K562 (cell line): ENCODE measurements around the gene MIEF1. TPM values are rescaled to one million over a fixed set of nuclear protein-coding genes. Genes with fewer than 3 reads are reported as not detected.

Experiments
- FIP1L1 ChIP-seq: fragments of 200-400 bp; formaldehyde crosslinking; IDR thresholded peaks from 2 replicates; pipeline ENCODE4 v1.6.1; 2018; ENCODE audit warnings: mild to moderate bottlenecking, low read depth, low read length; ENCODE audit not compliant: poor library complexity, severe bottlenecking
- JUND ChIP-seq, 2 experiments: IDR thresholded peaks; 2 replicates in 1 of 2; 3 replicates in 1 of 2; pipeline ENCODE4 v1.6.1; 2011; ENCODE audit warnings: borderline replicate concordance in 2 of 2, low read depth in 2 of 2, low read length in 2 of 2, improper control_type of control experiment in 1 of 2, missing biosample characterization in 1 of 2, missing genetic modification characterization in 1 of 2, missing genetic modification reagents in 1 of 2
- KAT7 ChIP-seq: sonication (generic); formaldehyde crosslinking; IDR thresholded peaks from 2 replicates; pipeline ENCODE4 v1.8.0; 2022; ENCODE audit warnings: missing genetic modification reagents, mild to moderate bottlenecking, borderline replicate concordance
- KDM4B ChIP-seq, 2 experiments: fragments of 450-650 bp in 1 of 2; sonication (generic) in 1 of 2; IDR thresholded peaks; 2 replicates each; pipeline ENCODE4 v1.6.1; 2016 to 2017; ENCODE audit warnings: borderline replicate concordance in 2 of 2, antibody characterized with exemption in 1 of 2, low read depth in 1 of 2, mild to moderate bottlenecking in 1 of 2
- KLF13 ChIP-seq: fragments of 450-650 bp; IDR thresholded peaks from 2 replicates; pipeline ENCODE4 v1.6.1; 2016; ENCODE audit warnings: missing genetic modification characterization, low read depth, mild to moderate bottlenecking, missing compliant biosample characterization, moderate library complexity, borderline replicate concordance
- MAZ ChIP-seq, 2 experiments: fragments of 450-650 bp in 1 of 2; sonication (generic) in 1 of 2; formaldehyde crosslinking; IDR thresholded peaks in 1 of 2; conservative IDR thresholded peaks in 1 of 2; 2 replicates each; pipeline versions ENCODE4 v1.4.0 to v1.5.0; 2020; ENCODE audit warnings: mild to moderate bottlenecking in 1 of 2, missing genetic modification reagents in 1 of 2
- RBM17 ChIP-seq: fragments of 200-400 bp; formaldehyde crosslinking; IDR thresholded peaks from 2 replicates; pipeline ENCODE4 v1.6.1; 2017; ENCODE audit warnings: low read depth, mild to moderate bottlenecking, low read length, borderline replicate concordance
- SIN3B ChIP-seq: fragments of 450-650 bp; IDR thresholded peaks from 2 replicates; pipeline ENCODE4 v1.6.1; 2017; ENCODE audit warnings: low read depth, mild to moderate bottlenecking, moderate library complexity
- TAF9B ChIP-seq: fragments of 450-650 bp; IDR thresholded peaks from 2 replicates; pipeline ENCODE4 v1.6.1; 2018; ENCODE audit warnings: mild to moderate bottlenecking; ENCODE audit not compliant: partially characterized antibody
- polyA plus RNA-seq, 8 experiments: library from polyadenylated mRNA; depleted of rRNA in 4 of 8; stranded (reverse) in 5 of 8; unstranded in 3 of 8; fragments of >200 nt; fragmentation: Nextera tagmentation in 2 of 8; fragmentation: Illumina TruSeq in 1 of 8; extraction: Ambion mirVana in 2 of 8; extraction: Trizol in 1 of 8; gene quantifications; 2 replicates each; pipeline versions ENCODE4 v1.2.1 to v1.2.3, GENCODE V29; 2011 to 2014; ENCODE audit warnings: inconsistent platforms in 1 of 8, missing spikeins in 1 of 8
- total RNA-seq, 7 experiments: library from RNA; depleted of rRNA in 6 of 7; stranded (reverse); fragments of >200 nt in 6 of 7; fragmentation: Illumina TruSeq in 2 of 7; extraction: Trizol in 2 of 7; gene quantifications; 2 replicates each; pipeline versions ENCODE4 v1.2.1 to v1.2.3, GENCODE V29; 2011 to 2021; ENCODE audit warnings: low replicate concordance in 1 of 7
- TF ChIP-seq, protein P1 (sequence below): fragments of 250-450 bp; sonication (Bioruptor Pico); IDR thresholded peaks from 2 replicates; pipeline ENCODE4 v1.5.0; 2021; ENCODE audit warnings: mild to moderate bottlenecking, moderate library complexity
- TF ChIP-seq, protein P2 (sequence below): fragments of 450-650 bp; IDR thresholded peaks from 2 replicates; pipeline ENCODE4 v1.6.1; 2017; ENCODE audit warnings: mild to moderate bottlenecking, moderate library complexity

MIEF1 gene
- total and polyA plus RNA-seq, 9 of the 15 experiments (the other 6 are each of a cell fraction or from before 2014, with no cell fraction given), result 10.9 to 51.8 (median 25.5) TPM

- TF ChIP-seq, protein P1, sequence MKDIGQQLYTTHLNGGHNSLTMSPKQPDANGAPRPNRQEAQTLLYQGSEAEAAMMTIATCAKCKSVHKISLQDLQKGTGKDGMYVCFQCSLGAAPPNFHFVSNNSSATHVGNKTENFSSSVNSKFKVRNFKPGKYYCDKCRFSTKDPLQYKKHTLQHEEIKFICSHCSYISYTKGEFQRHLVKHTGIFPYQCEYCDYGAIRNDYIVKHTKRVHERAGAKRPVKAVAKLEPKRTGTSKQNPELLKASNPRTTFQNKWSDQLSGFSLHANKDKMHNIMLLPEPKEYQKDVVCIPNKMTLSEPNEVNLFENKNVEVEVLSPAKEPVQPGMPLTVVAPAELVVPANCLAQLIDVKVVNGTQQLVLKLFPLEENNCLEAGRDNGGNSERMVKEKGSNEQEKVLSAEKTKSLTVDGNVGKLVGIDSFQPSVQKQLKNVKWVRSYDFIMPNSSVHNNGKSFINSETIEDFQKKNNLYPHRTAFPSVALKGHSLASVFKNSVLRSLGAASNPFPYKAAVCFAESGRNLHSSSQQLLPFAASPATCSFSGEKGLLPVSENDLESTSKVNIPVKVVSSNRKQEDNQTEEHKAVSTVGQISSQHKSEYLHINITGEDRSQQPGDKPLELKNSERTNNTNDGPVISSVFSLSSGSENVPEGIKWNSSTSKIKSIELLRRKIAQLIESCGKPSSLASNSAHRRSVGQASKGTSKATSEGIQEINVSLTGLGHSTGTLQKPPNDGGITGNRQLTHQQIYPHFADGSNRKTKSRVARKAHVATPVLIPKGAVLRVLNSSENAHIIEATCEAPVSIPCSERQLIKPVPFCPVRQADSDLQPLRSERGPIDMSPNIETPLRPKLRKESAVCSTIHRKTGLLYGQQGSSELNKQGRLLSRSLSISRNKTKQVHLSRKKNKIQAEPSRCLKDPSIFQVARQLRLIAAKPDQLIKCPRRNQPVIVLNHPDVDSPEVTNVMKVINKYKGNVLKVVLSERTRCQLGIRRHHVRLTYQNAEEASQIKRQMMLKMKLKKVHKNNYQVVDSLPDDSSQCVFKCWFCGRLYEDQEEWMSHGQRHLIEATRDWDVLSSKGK (CRISPR knock-in tag), result no peak
- TF ChIP-seq RBM17 (no peak), MAZ (CRISPR knock-in tag; conservative IDR thresholded peaks at IDR 0.05 in 1 of 2, IDR thresholded peaks at IDR 0.05 in 1 of 2) (peak; percentile 75 to 94; a peak in 3 of 4 replicates), KDM4B (IDR thresholded peaks at IDR 0.05; ENCODE audit: borderline replicate concordance in 2 of 2, low read depth in 1 of 2) (peak in 1 of 2 experiments; percentile 70; a peak in 1 of 4 replicates), SIN3B (0 out of 2 replicates have a peak, but pooled peaks have one; percentile 51), KLF13 (peak; percentile 57; the same call in 1 of the 2 replicates), JUND (IDR thresholded peaks at IDR 0.05; ENCODE audit: borderline replicate concordance, low read depth, low read length) (peak; percentile 49; the same call in 1 of the 2 replicates), JUND (tag; IDR thresholded peaks at IDR 0.05; ENCODE audit: borderline replicate concordance, low read depth, low read length) (no peak), KAT7 (no peak), FIP1L1 (peak; percentile 30), TAF9B (no peak)
- TF ChIP-seq, protein P2, sequence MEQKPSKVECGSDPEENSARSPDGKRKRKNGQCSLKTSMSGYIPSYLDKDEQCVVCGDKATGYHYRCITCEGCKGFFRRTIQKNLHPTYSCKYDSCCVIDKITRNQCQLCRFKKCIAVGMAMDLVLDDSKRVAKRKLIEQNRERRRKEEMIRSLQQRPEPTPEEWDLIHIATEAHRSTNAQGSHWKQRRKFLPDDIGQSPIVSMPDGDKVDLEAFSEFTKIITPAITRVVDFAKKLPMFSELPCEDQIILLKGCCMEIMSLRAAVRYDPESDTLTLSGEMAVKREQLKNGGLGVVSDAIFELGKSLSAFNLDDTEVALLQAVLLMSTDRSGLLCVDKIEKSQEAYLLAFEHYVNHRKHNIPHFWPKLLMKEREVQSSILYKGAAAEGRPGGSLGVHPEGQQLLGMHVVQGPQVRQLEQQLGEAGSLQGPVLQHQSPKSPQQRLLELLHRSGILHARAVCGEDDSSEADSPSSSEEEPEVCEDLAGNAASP, result no peak
Measured at GRCh38 chr22:39502109-39502788, at the start of gene MIEF1 (continued).
